Lower leg skin (tissue), 3 donors: Measurements from ENCODE around the gene DIS3L2.

ENCODE experiments used
- CTCF ChIP-seq, 3 donors: fragments of 450-650 bp; IDR thresholded peaks; one replicate each; pipeline ENCODE4 v1.5.1; 2016; ENCODE audit warnings: antibody characterized with exemption in 3 of 3, mild to moderate bottlenecking in 3 of 3, moderate library complexity in 2 of 3
- POLR2A ChIP-seq, 2 donors: fragments of 450-650 bp; IDR thresholded peaks; one replicate each; pipeline ENCODE4 v1.6.1; 2016 to 2017; ENCODE audit warnings: antibody characterized with exemption in 2 of 2, mild to moderate bottlenecking in 1 of 2, moderate library complexity in 1 of 2

- TF ChIP-seq CTCF (IDR thresholded peaks at IDR 0.05) (no peak), POLR2A (IDR thresholded peaks at IDR 0.05) (no peak)
These were observed 382.3 kb downstream of the DIS3L2 start for GRCh38 chr2:232343821-232344220.
